Pancreas (tissue), 10 donors: ENCODE results near the gene TAS2R3. TPM values are rescaled to one million over a fixed set of nuclear protein-coding genes. Genes with fewer than 3 reads are reported as not detected.
A peak's percentile ranks its signal among the peaks of the same experiment; 100 is the strongest.

ENCODE experiments used
- ATAC-seq, 4 donors: fragments of 200-7000 bp; cut with Tn5 transposase; one replicate each; pipeline versions ENCODE4 v1.8.0 to v1.9.1; 2020; ENCODE audit warnings: mild to moderate bottlenecking in 4 of 4, moderate library complexity in 4 of 4
- DNase-seq, 6 donors: peaks; one replicate each; pipeline ENCODE4 v3.0.0-alpha.2; 2020
- FAIRE-seq: peaks from 2 replicates; lab custom pipeline; 2012; peaks lifted over from hg19 to GRCh38; lab: Jason Lieb, UNC
- H3K27ac ChIP-seq, 4 donors: fragments of 200-600 bp; sonication (generic); 1 replicate in 3 of 4; 2 replicates in 1 of 4; pipeline versions ENCODE4 v1.5.0 to v1.8.0; 2020
- H3K27me3 ChIP-seq, 4 donors: fragments of 200-600 bp; one replicate each; pipeline ENCODE4 v1.8.0; 2021
- H3K36me3 ChIP-seq, 3 donors: fragments of 200-600 bp; sonication (generic) in 1 of 3; one replicate each; pipeline versions ENCODE4 v1.5.0 to v1.8.0; 2020 to 2021
- H3K4me1 ChIP-seq, 3 donors: fragments of 200-600 bp; one replicate each; pipeline ENCODE4 v1.8.0; 2021
- H3K4me3 ChIP-seq, 4 donors: fragments of 200-600 bp; sonication (generic) in 2 of 4; one replicate each; pipeline versions ENCODE4 v1.5.0 to v1.8.0; 2020 to 2021
- H3K9me3 ChIP-seq, 4 donors: fragments of 200-600 bp; one replicate each; pipeline ENCODE4 v1.8.0; 2021
- CTCF ChIP-seq, 4 donors: fragments of 200-600 bp; sonication (generic) in 3 of 4; IDR thresholded peaks; one replicate each; pipeline versions ENCODE4 v1.5.0 to v1.8.0; 2021; ENCODE audit warnings: antibody characterized with exemption in 4 of 4
- WGBS, 2 donors: extraction: QIAGEN DNeasy Blood & Tissue Kit; methylation state at CpG; one replicate each; pipeline ENCODE4 v1.1.7; 2013; 5-methylcytosine and 5-hydroxymethylcytosine counted together
- intact Hi-C, 3 donors: fragments of 100-400 bp; cut with DNase I; formaldehyde crosslinking; loops; one replicate each; pipeline versions ENCODE4 v1.11.1 to v1.14.2; 2022
- polyA plus RNA-seq, 2 donors: library from polyadenylated mRNA; stranded (reverse); fragments of 200-250 nt; gene quantifications; one replicate each; pipeline ENCODE4 v1.2.3, GENCODE V29; 2013
- total RNA-seq, 6 donors: library from RNA; stranded (reverse); fragmentation: NEBNext Ultra II Directional in 4 of 6; extraction: Animal tissue kit (Norgen Biotek cat#: 25700) in 4 of 6; gene quantifications; one replicate each; pipeline versions ENCODE4 v1.2.1 to v1.2.4, GENCODE V29; 2021 to 2023
- donor health status: healthy with polysubstance abuse.
- donor health status: DM: no; HTN: no; CAD: no; lungs with moderate emphysema.
- donor health status: DM: no; HTN: no; CAD: no.
- donor health status: control.
- donor health status: control.
- donor health status: Bipolar disorder and iron deficiency.
- donor health status: DM: yes; HTN: yes; CAD: no.
- donor health status: DM: no; HTN: no; CAD: no.
- donor health status: DM: no; HTN: no; CAD: no.
- donor health status: DM: yes; HTN: yes; CAD: no.

Gene TAS2R3
- total and polyA plus RNA-seq, 8 donors, result 0.16 to 1.3 (median 0.97) TPM

GRCh38 chr7:141737118-141737835, 26.6 kb upstream of the TAS2R3 start:
- Histone ChIP-seq H3K27ac (peak overlapping the region; percentile 54 to 79 (median 75)), H3K27me3 (no peaks in the 10 kb centered on the region), H3K9me3 (no peaks in the 10 kb centered on the region), H3K4me3 (peak overlapping the region; percentile 33 to 82 (median 58)), H3K36me3 (peaks cover 0 to 15% (median 5%) of the 10 kb centered on the region in 3 donors), H3K4me1 (peaks cover 14 to 23% (median 14%) of the 10 kb centered on the region in 3 donors)
- WGBS, 2 donors, result 40 to 52% methylated on average over 11 of the region's 11 CpGs
- no peak for FAIRE-seq
- DNase-seq, result peak in 2 of 6 donors; percentile 4 to 24
- no peak for TF ChIP-seq CTCF (IDR thresholded peaks at IDR 0.05)
- intact Hi-C loops, result no loop called here
- ATAC-seq, result peak in 3 of 4 donors; percentile 22 to 38 (median 31)

GRCh38 chr7:141737836-141738591, 25.9 kb upstream of the TAS2R3 start, which contains the start of gene SSBP1:
Gene SSBP1 (plus strand): TSS chr7:141738358. CDS start chr7:141739167, 809 bp downstream.
- intact Hi-C loops, result no loop called here
- ATAC-seq (peak; percentile 96 to 98 (median 97)), FAIRE-seq (peak; percentile 84), DNase-seq (peak; percentile 83 to 94 (median 89))
- Histone ChIP-seq H3K27me3 (no peaks in the 10 kb centered on the region), H3K4me1 (peaks cover 14 to 23% (median 14%) of the 10 kb centered on the region in 3 donors), H3K36me3 (peaks cover 3 to 23% (median 12%) of the 10 kb centered on the region in 3 donors), H3K9me3 (no peaks in the 10 kb centered on the region), H3K4me3 (peak within 1 kb of the TSS; percentile 57 to 82 (median 58)), H3K27ac (peak within 1 kb of the TSS; percentile 54 to 79 (median 75))
- WGBS, 2 donors, result 1 to 2% methylated on average over 46 of the region's 46 CpGs
- peak; percentile 23 to 86 (median 50) for TF ChIP-seq CTCF (IDR thresholded peaks at IDR 0.05)

GRCh38 chr7:141738592-141739013, 25.3 kb upstream of the TAS2R3 start:
- no peak for TF ChIP-seq CTCF (IDR thresholded peaks at IDR 0.05)
- Histone ChIP-seq H3K36me3 (peaks cover 6 to 29% (median 18%) of the 10 kb centered on the region in 3 donors), H3K4me3 (peak overlapping the region; percentile 57 to 82 (median 58)), H3K27me3 (no peaks in the 10 kb centered on the region), H3K9me3 (no peaks in the 10 kb centered on the region), H3K4me1 (peaks cover 14 to 23% (median 14%) of the 10 kb centered on the region in 3 donors), H3K27ac (peak overlapping the region; percentile 40 to 79 (median 68))
- no peak for DNase-seq
- ATAC-seq, result no peak
- whole genome bisulfite sequencing, 2 donors, result 0 to 1% methylated on average over 6 of the region's 6 CpGs
- intact Hi-C loops, result no loop called here
- no peak for FAIRE-seq

GRCh38 chr7:141739250-141739649, 24.6 kb upstream of the TAS2R3 start:
- TF ChIP-seq CTCF (IDR thresholded peaks at IDR 0.05), result no peak
- intact Hi-C loops, result no loop called here
- ATAC-seq (no peak), DNase-seq (no peak), FAIRE-seq (no peak)
- 51 to 53% methylated on average over 3 of the region's 3 CpGs for whole genome bisulfite sequencing, 2 donors
- no peak overlapping the region for H3K27ac ChIP-seq
- H3K9me3 ChIP-seq, result no peaks in the 10 kb centered on the region
- no peaks in the 10 kb centered on the region for H3K27me3 ChIP-seq
- H3K4me3 ChIP-seq, result peak overlapping the region in 2 of 4 donors; percentile 57 to 82
- peaks cover 6 to 35% (median 25%) of the 10 kb centered on the region in 3 donors for H3K36me3 ChIP-seq
- peaks cover 14 to 23% (median 14%) of the 10 kb centered on the region in 3 donors for H3K4me1 ChIP-seq
